ENCODE data around the gene FTO. TPM values are rescaled to one million over a fixed set of nuclear protein-coding genes. Genes with fewer than 3 reads are reported as not detected.
"Not testable (repeated sequence)": the region's sequence is repeated elsewhere in the genome, so short reads cannot be mapped to it uniquely, and the experiment has no call there.

Gene FTO
- total and polyA plus RNA-seq, 4 donors = 12.2 to 145 (median 57.7) TPM

DNA sequence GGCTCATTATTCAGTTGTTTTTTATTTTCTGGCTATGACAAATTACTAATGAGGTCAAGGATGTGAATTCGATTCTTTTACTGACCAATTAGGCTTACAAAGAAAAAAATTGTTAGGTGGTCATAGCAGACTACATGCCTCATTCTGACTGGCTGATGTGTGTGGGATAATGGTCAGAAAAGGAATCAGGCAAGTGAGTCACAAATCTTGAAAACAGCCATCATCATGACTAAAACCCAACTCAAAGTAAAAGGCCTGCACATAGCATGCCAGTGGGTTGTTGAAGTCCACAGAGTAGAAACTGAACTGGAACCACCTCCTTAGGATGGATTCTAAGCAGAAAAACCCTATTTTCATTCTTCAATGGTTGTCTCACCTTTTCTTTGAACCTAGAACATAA is 8.9 kb upstream of the FTO start:
- DNase-seq = no peak
- no peaks in the 10 kb centered on the region for H3K9me3 ChIP-seq (ENCODE audit: control insufficient read depth in 4 of 4, insufficient read depth in 3 of 4, low read length in 3 of 4)
- no peak overlapping the region for H3K9ac ChIP-seq (ENCODE audit: insufficient read depth in 1 of 2, low read length in 2 of 2)
- no peaks in the 10 kb centered on the region for H3K4me1 ChIP-seq (ENCODE audit: control insufficient read depth in 5 of 5, insufficient read depth in 5 of 5, low read length in 5 of 5)
- no peak for ATAC-seq (ENCODE audit: insufficient read depth, low FRiP score)
- H3K4me3 ChIP-seq = no peak overlapping the region
- peaks cover 0 to 6% (median 5%) of the 10 kb centered on the region in 4 donors for H3K36me3 ChIP-seq (ENCODE audit: control insufficient read depth in 4 of 4, insufficient read depth in 4 of 4, low read length in 4 of 4)
- H3K27ac ChIP-seq (ENCODE audit: low read depth in 1 of 2, low read length in 1 of 2) = no peak overlapping the region
- WGBS, 2 donors = 93 to 94% methylated on average over 1 of the region's 1 CpG
- H3K27me3 ChIP-seq (ENCODE audit: control insufficient read depth in 3 of 3, insufficient read depth in 3 of 3, low read length in 2 of 3) = no peaks in the 10 kb centered on the region
- TF ChIP-seq, protein P1, sequence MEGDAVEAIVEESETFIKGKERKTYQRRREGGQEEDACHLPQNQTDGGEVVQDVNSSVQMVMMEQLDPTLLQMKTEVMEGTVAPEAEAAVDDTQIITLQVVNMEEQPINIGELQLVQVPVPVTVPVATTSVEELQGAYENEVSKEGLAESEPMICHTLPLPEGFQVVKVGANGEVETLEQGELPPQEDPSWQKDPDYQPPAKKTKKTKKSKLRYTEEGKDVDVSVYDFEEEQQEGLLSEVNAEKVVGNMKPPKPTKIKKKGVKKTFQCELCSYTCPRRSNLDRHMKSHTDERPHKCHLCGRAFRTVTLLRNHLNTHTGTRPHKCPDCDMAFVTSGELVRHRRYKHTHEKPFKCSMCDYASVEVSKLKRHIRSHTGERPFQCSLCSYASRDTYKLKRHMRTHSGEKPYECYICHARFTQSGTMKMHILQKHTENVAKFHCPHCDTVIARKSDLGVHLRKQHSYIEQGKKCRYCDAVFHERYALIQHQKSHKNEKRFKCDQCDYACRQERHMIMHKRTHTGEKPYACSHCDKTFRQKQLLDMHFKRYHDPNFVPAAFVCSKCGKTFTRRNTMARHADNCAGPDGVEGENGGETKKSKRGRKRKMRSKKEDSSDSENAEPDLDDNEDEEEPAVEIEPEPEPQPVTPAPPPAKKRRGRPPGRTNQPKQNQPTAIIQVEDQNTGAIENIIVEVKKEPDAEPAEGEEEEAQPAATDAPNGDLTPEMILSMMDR (IDR thresholded peaks at IDR 0.05; ENCODE audit: control extremely low read depth, extremely low read depth) = no peak

DNA sequence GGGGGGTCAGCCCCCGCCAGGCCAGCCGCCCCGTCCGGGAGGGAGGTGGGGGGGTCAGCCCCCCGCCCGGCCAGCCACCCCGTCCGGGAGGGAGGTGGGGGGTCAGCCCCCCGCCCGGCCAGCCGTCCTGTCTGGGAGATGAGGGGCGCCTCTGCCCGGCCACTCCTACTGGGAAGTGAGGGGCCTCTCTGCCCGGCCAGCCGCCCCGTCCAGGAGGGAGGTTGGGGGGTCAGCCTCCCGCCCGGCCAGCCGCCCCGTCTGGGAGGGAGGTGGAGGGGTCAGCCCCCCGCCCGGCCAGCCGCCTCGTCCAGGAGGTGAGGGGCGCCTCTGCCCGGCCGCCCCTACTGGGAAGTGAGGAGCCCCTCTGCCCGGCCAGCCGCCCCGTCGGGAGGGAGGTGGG is 5.7 kb upstream of the FTO start:
- H3K4me3 ChIP-seq; ATAC-seq (ENCODE audit: insufficient read depth, low FRiP score); H3K36me3 ChIP-seq (ENCODE audit: control insufficient read depth in 4 of 4, insufficient read depth in 4 of 4, low read length in 4 of 4); H3K4me1 ChIP-seq (ENCODE audit: control insufficient read depth in 5 of 5, insufficient read depth in 5 of 5, low read length in 5 of 5); H3K9ac ChIP-seq (ENCODE audit: insufficient read depth in 1 of 2, low read length in 2 of 2); DNase-seq; H3K9me3 ChIP-seq (ENCODE audit: control insufficient read depth in 4 of 4, insufficient read depth in 3 of 4, low read length in 3 of 4); H3K27ac ChIP-seq (ENCODE audit: low read depth in 1 of 2, low read length in 1 of 2); H3K27me3 ChIP-seq (ENCODE audit: control insufficient read depth in 3 of 3, insufficient read depth in 3 of 3, low read length in 2 of 3): not testable (repeated sequence)
- 97 to 98% methylated on average over 13 to 31 of the region's 31 CpGs for WGBS, 2 donors

DNA sequence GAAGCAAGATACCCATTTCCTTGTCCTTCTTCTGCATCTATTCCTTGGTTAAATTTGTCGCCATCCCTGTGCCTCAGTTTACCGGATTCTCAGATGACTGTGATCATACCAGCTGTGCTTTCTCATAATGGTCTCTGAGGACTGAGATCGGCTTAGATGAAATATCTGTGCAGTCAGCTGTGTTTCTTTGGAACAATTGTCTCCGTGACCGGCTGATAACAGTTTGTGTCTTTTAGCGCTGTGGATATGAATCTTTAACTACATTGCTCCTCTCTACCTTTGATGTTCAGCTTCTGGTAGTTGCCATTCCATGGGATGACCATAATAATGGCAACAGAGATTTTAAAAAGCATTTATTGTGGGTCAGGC is 473 bp downstream of the FTO start:
- H3K27ac ChIP-seq (ENCODE audit: low read depth in 1 of 2, low read length in 1 of 2) = peak overlapping the region in 1 of 2 donors; percentile 78
- 17 to 18% methylated on average over 6 of the region's 6 CpGs for WGBS, 2 donors
- TF ChIP-seq, protein P1 (IDR thresholded peaks at IDR 0.05; ENCODE audit: control extremely low read depth, extremely low read depth) = no peak
- ATAC-seq (ENCODE audit: insufficient read depth, low FRiP score) (no peak), DNase-seq (no peak)
- H3K27me3 ChIP-seq (ENCODE audit: control insufficient read depth in 3 of 3, insufficient read depth in 3 of 3, low read length in 2 of 3) = no peaks in the 10 kb centered on the region
- H3K36me3 ChIP-seq (ENCODE audit: control insufficient read depth in 4 of 4, insufficient read depth in 4 of 4, low read length in 4 of 4) = peaks cover 0 to 2% (median 0%) of the 10 kb centered on the region in 4 donors
- peak overlapping the region; percentile 50 to 86 for H3K9ac ChIP-seq (ENCODE audit: insufficient read depth in 1 of 2, low read length in 2 of 2)
- H3K4me3 ChIP-seq = peak overlapping the region; percentile 84
- H3K9me3 ChIP-seq (ENCODE audit: control insufficient read depth in 4 of 4, insufficient read depth in 3 of 4, low read length in 3 of 4) = no peaks in the 10 kb centered on the region
- peaks cover 0 to 16% (median 12%) of the 10 kb centered on the region in 5 donors for H3K4me1 ChIP-seq (ENCODE audit: control insufficient read depth in 5 of 5, insufficient read depth in 5 of 5, low read length in 5 of 5)

DNA sequence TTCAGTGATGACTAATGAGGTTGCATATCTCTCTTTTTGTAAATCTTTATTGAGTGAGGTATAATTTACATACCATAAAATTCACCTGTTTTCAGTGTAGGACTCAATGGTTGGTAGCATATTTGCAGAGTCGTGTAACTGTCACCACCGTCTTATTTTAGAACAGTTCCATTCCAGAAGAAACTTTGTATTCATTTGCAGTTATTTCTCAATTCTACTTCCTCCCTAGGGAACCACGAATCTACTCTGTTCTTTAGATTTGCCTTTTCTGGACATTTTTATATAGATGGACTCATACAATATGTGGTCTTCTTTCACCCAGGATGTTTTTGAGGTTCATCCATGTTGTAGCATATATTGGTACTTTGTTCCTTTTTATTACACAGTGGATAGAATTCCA is 3.7 kb downstream of the FTO start:
- H3K27me3 ChIP-seq (ENCODE audit: control insufficient read depth in 3 of 3, insufficient read depth in 3 of 3, low read length in 2 of 3) = no peaks in the 10 kb centered on the region
- no peaks in the 10 kb centered on the region for H3K9me3 ChIP-seq (ENCODE audit: control insufficient read depth in 4 of 4, insufficient read depth in 3 of 4, low read length in 3 of 4)
- 28 to 62% methylated on average over 3 of the region's 3 CpGs for WGBS, 2 donors
- H3K27ac ChIP-seq (ENCODE audit: low read depth in 1 of 2, low read length in 1 of 2) = no peak overlapping the region
- TF ChIP-seq, protein P1 (IDR thresholded peaks at IDR 0.05; ENCODE audit: control extremely low read depth, extremely low read depth) = no peak
- no peaks in the 10 kb centered on the region for H3K36me3 ChIP-seq (ENCODE audit: control insufficient read depth in 4 of 4, insufficient read depth in 4 of 4, low read length in 4 of 4)
- ATAC-seq (ENCODE audit: insufficient read depth, low FRiP score) (no peak), DNase-seq (no peak)
- no peak overlapping the region for H3K9ac ChIP-seq (ENCODE audit: insufficient read depth in 1 of 2, low read length in 2 of 2)
- H3K4me1 ChIP-seq (ENCODE audit: control insufficient read depth in 5 of 5, insufficient read depth in 5 of 5, low read length in 5 of 5) = peaks cover 0 to 16% (median 12%) of the 10 kb centered on the region in 5 donors
- no peak overlapping the region for H3K4me3 ChIP-seq
